Measurements from ENCODE around the gene PCBP4. TPM values are rescaled to one million over a fixed set of nuclear protein-coding genes. Genes with fewer than 3 reads are reported as not detected.

The PCBP4 gene
- total and polyA plus RNA-seq, 2 donors (not counting 1 experiment from before 2014, with no cell fraction given) = 15.3 to 25.6 TPM

GRCh38 chr3:51928438-51928837 lies 38.8 kb downstream of the PCBP4 start:
- Histone ChIP-seq H3K4me2 (replicated peaks; ENCODE audit: low read depth, low read length, poor library complexity, severe bottlenecking) (no peak overlapping the region), H3K79me2 (ENCODE audit: control insufficient read depth, insufficient read depth, low read length) (no peaks in the 10 kb centered on the region), H3K27me3 (replicated peaks in 1 of 4; ENCODE audit: control extremely low read depth in 1 of 4, control insufficient read depth in 3 of 4, insufficient read depth in 4 of 4, low read length in 3 of 4) (no peaks in the 10 kb centered on the region), H2AFZ (ENCODE audit: insufficient read depth, low read depth, low read length, poor library complexity, severe bottlenecking) (no peak overlapping the region), H3K4me1 (ENCODE audit: control insufficient read depth in 2 of 2, insufficient read depth in 2 of 2, low read length in 2 of 2) (no peaks in the 10 kb centered on the region), H3K27ac (ENCODE audit: low read length in 2 of 2) (no peak overlapping the region), H3K9ac (ENCODE audit: low read length) (no peak overlapping the region), H3K36me3 (replicated peaks in 1 of 2; ENCODE audit: control extremely low read depth in 1 of 2, control insufficient read depth in 1 of 2, extremely low read depth in 1 of 2, insufficient read depth in 2 of 2, low read length in 1 of 2) (peaks cover 0 to 9% of the 10 kb centered on the region in 2 experiments), H4K20me1 (ENCODE audit: control insufficient read depth, insufficient read depth, low read length, poor library complexity, severe bottlenecking) (no peaks in the 10 kb centered on the region), H3K9me3 (ENCODE audit: control extremely low read depth in 1 of 3, control insufficient read depth in 2 of 3, insufficient read depth in 1 of 3, low read length in 2 of 3) (no peaks in the 10 kb centered on the region), H3K4me3 (ENCODE audit: control extremely low read depth in 1 of 5, extremely low read depth in 1 of 5, insufficient read depth in 1 of 5, low read depth in 2 of 5, low read length in 4 of 5) (no peak overlapping the region)
- POLR2A ChIA-PET = no interaction called here
- 94% methylated on average over 5 of the region's 7 CpGs for WGBS (ENCODE audit: insufficient coverage)
- Mint-ChIP-seq H3K9me3 (ENCODE audit: insufficient read depth) (no peaks in the 10 kb centered on the region), H3K4me3 (no peak overlapping the region), H3K4me1 (no peaks in the 10 kb centered on the region), H3K27me3 (no peaks in the 10 kb centered on the region), H3K27ac (no peak overlapping the region)
- CTCF ChIA-PET = no interaction called here
- DNase-seq (no peak), ATAC-seq (ENCODE audit: low read depth) (no peak)
- intact Hi-C loops (cut with micrococcal nuclease) = no loop called here
- no peak for TF ChIP-seq EZH2 (IDR thresholded peaks at IDR 0.05; ENCODE audit: borderline replicate concordance, insufficient read depth, low read depth, low read length, poor library complexity, severe bottlenecking)
- TF ChIP-seq CTCF (IDR thresholded peaks at IDR 0.05) = no peak

GRCh38 chr3:51927061-51927977 lies 39.9 kb downstream of the PCBP4 start:
- intact Hi-C loops (cut with micrococcal nuclease) = no loop called here
- TF ChIP-seq EZH2 (IDR thresholded peaks at IDR 0.05; ENCODE audit: borderline replicate concordance, insufficient read depth, low read depth, low read length, poor library complexity, severe bottlenecking) (no peak), CTCF (IDR thresholded peaks at IDR 0.05) (no peak)
- no peak overlapping the region for H3K9ac ChIP-seq (ENCODE audit: low read length)
- CTCF ChIA-PET = no interaction called here
- no peaks in the 10 kb centered on the region for H3K27me3 ChIP-seq (replicated peaks in 1 of 4; ENCODE audit: control extremely low read depth in 1 of 4, control insufficient read depth in 3 of 4, insufficient read depth in 4 of 4, low read length in 3 of 4)
- Mint-ChIP-seq H3K4me3 (no peak overlapping the region), H3K9me3 (ENCODE audit: insufficient read depth) (no peaks in the 10 kb centered on the region), H3K4me1 (no peaks in the 10 kb centered on the region), H3K27ac (no peak overlapping the region), H3K27me3 (peaks cover 2% of the 10 kb centered on the region)
- H3K79me2 ChIP-seq (ENCODE audit: control insufficient read depth, insufficient read depth, low read length) = no peaks in the 10 kb centered on the region
- no peaks in the 10 kb centered on the region for H3K36me3 ChIP-seq (replicated peaks in 1 of 2; ENCODE audit: control extremely low read depth in 1 of 2, control insufficient read depth in 1 of 2, extremely low read depth in 1 of 2, insufficient read depth in 2 of 2, low read length in 1 of 2)
- no peaks in the 10 kb centered on the region for H3K4me1 ChIP-seq (ENCODE audit: control insufficient read depth in 2 of 2, insufficient read depth in 2 of 2, low read length in 2 of 2)
- no peaks in the 10 kb centered on the region for H4K20me1 ChIP-seq (ENCODE audit: control insufficient read depth, insufficient read depth, low read length, poor library complexity, severe bottlenecking)
- POLR2A ChIA-PET = no interaction called here
- H3K9me3 ChIP-seq (ENCODE audit: control extremely low read depth in 1 of 3, control insufficient read depth in 2 of 3, insufficient read depth in 1 of 3, low read length in 2 of 3) = no peaks in the 10 kb centered on the region
- no peak overlapping the region for H3K4me3 ChIP-seq (ENCODE audit: control extremely low read depth in 1 of 5, extremely low read depth in 1 of 5, insufficient read depth in 1 of 5, low read depth in 2 of 5, low read length in 4 of 5)
- H3K27ac ChIP-seq (ENCODE audit: low read length in 2 of 2) = no peak overlapping the region
- no peak for ATAC-seq (ENCODE audit: low read depth)
- WGBS (ENCODE audit: insufficient coverage) = 60% methylated on average over 1 of the region's 5 CpGs
- no peak overlapping the region for H3K4me2 ChIP-seq (replicated peaks; ENCODE audit: low read depth, low read length, poor library complexity, severe bottlenecking)
- no peak for DNase-seq
- no peak overlapping the region for H2AFZ ChIP-seq (ENCODE audit: insufficient read depth, low read depth, low read length, poor library complexity, severe bottlenecking)

Measured in B cell (primary cell).